Measurements from ENCODE around the gene NAGPA.

DNA sequence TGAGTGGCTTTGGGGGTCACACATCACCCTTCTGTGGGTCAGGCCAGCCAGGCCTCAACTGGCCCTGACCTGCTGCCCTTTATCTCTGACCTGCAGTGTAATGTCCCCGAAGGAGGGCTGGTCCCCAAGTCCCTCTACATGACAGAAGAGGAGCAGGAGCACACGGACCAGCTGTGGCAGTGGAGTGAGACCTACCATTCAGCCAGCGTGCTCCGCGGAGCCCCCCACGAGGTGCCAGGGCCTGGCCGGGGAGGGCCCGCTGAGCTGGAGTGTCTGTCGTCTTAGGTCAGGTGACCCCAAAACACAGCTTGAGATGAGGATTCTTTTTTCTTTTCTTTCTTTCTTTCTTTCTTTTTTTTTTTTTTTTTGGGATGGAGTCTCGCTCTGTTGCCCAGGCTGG is 26.5 kb downstream of the NAGPA start:
- TF ChIP-seq CTCF (IDR thresholded peaks at IDR 0.05) (no peak), ZFX (IDR thresholded peaks at IDR 0.05; ENCODE audit: borderline replicate concordance) (no peak)
